PC-3 (cell line): ENCODE measurements around the gene SUGCT. TPM values are rescaled to one million over a fixed set of nuclear protein-coding genes. Genes with fewer than 3 reads are reported as not detected.

ENCODE experiments used
- ATAC-seq: fragments of 200-7000 bp; cut with Tn5 transposase; 2 replicates; pipeline ENCODE4 v1.9.1; 2020; ENCODE audit warnings: mild to moderate bottlenecking, moderate library complexity
- BruUV-seq: library from RNA; stranded (reverse); fragments of 400-500 nt; replicated peaks from 2 replicates; lab custom pipeline; 2021; lab: Mats Ljungman, UMichigan
- CTCF ChIA-PET: fragments of 300-600 bp; sonication (Branson Sonifier 250); formaldehyde crosslinking; loops from one replicate; lab custom pipeline; 2022; ENCODE audit warnings: antibody characterized with exemption; lab: Charles Lee
- POLR2A ChIA-PET: fragments of 300-600 bp; sonication (Branson Sonifier 250); formaldehyde crosslinking; loops from one replicate; lab custom pipeline; 2022; ENCODE audit warnings: antibody characterized with exemption; ENCODE audit not compliant: unreplicated experiment; lab: Charles Lee
- DNase-seq: peaks from one replicate; pipeline ENCODE4 v3.0.0-alpha.2; 2015
- H2AFZ ChIP-seq: fragments of 300-600 bp; sonication (generic); 2 replicates; pipeline ENCODE4 v1.6.0; 2016; ENCODE audit warnings: antibody characterized with exemption, low read length
- H3F3A ChIP-seq: fragments of 300-600 bp; sonication (generic); one replicate; pipeline ENCODE4 v1.6.0; 2017; ENCODE audit warnings: antibody characterized with exemption, low read length, control low read depth, mild to moderate bottlenecking; ENCODE audit not compliant: unreplicated experiment
- H3K27ac ChIP-seq: fragments of 300-600 bp; sonication (generic); 2 replicates; pipeline ENCODE4 v1.5.1; 2016; ENCODE audit warnings: mild to moderate bottlenecking, low read length
- H3K27me3 ChIP-seq: fragments of 300-600 bp; sonication (generic); 2 replicates; pipeline ENCODE4 v1.6.1; 2016; ENCODE audit warnings: low read length, mixed read lengths
- H3K36me3 ChIP-seq: fragments of 300-600 bp; sonication (generic); 2 replicates; pipeline ENCODE4 v1.6.1; 2016; ENCODE audit warnings: low read depth, mixed run types, low read length, mixed read lengths
- H3K4me1 ChIP-seq: fragments of 300-600 bp; sonication (generic); 2 replicates; pipeline ENCODE4 v1.5.1; 2016; ENCODE audit warnings: low read length; ENCODE audit not compliant: insufficient read depth
- H3K4me2 ChIP-seq: fragments of 300-600 bp; sonication (generic); 2 replicates; pipeline ENCODE4 v1.6.0; 2016; ENCODE audit warnings: low read length
- H3K4me3 ChIP-seq: fragments of 300-600 bp; sonication (generic); 2 replicates; pipeline ENCODE4 v1.5.1; 2016; ENCODE audit warnings: mild to moderate bottlenecking, low read length, mixed read lengths
- H3K79me2 ChIP-seq: fragments of 300-600 bp; sonication (generic); 2 replicates; pipeline ENCODE4 v1.6.1; 2017; ENCODE audit warnings: low read length, mixed read lengths
- H3K9ac ChIP-seq: fragments of 300-600 bp; sonication (generic); 2 replicates; pipeline ENCODE4 v1.6.0; 2016; ENCODE audit warnings: mild to moderate bottlenecking, low read length
- H3K9me2 ChIP-seq: fragments of 300-600 bp; sonication (generic); replicated peaks from 2 replicates; pipeline ENCODE4 v1.6.1; 2016; ENCODE audit warnings: mixed run types, low read length, mixed read lengths
- H3K9me3 ChIP-seq: fragments of 300-600 bp; sonication (generic); 2 replicates; pipeline ENCODE4 v1.6.1; 2016; ENCODE audit warnings: low read length, mixed read lengths
- H4K20me1 ChIP-seq: fragments of 300-600 bp; sonication (generic); 2 replicates; pipeline ENCODE4 v1.6.1; 2016; ENCODE audit warnings: low read length, mixed read lengths
- CTCF ChIP-seq: fragments of 300-600 bp; sonication (generic); conservative IDR thresholded peaks from 2 replicates; pipeline ENCODE4 v1.5.1; 2017; ENCODE audit warnings: antibody characterized with exemption, low read depth, mild to moderate bottlenecking, low read length
- EZH2 ChIP-seq: fragments of 300-600 bp; sonication (generic); IDR thresholded peaks from one replicate; pipeline ENCODE4 v1.6.1; 2017; ENCODE audit warnings: antibody characterized with exemption, mild to moderate bottlenecking, low read length; ENCODE audit not compliant: unreplicated experiment
- EZH2phosphoT487 ChIP-seq: fragments of 300-600 bp; sonication (generic); IDR thresholded peaks from 2 replicates; pipeline ENCODE4 v1.6.1; 2018; ENCODE audit warnings: mild to moderate bottlenecking, antibody characterized with exemption, low read length, borderline replicate concordance
- intact Hi-C: fragments of 100-400 bp; cut with micrococcal nuclease; formaldehyde crosslinking; loops from 2 replicates; pipeline ENCODE4 v1.9.0; 2023
- total RNA-seq: library from RNA; depleted of rRNA; stranded (reverse); fragments of >200 nt; gene quantifications from 2 replicates; pipeline ENCODE4 v1.2.3, GENCODE V29; 2014

The SUGCT gene
- total RNA-seq, 1 experiment from 2014 or later: 2.9 TPM

- intact Hi-C loops: loop anchor here (5.0 kb wide), 1 partner anchor 81 kb away; no protein-coding TSS in a partner anchor
- Histone ChIP-seq H3K4me1 (peaks cover 14% of the 10 kb centered on the region), H3K27me3 (no peaks in the 10 kb centered on the region), H2AFZ (no peak overlapping the region), H3K9me2 (no peaks in the 10 kb centered on the region), H3F3A (no peaks in the 10 kb centered on the region), H3K9me3 (no peaks in the 10 kb centered on the region), H3K36me3 (no peaks in the 10 kb centered on the region), H3K9ac (no peak overlapping the region), H3K4me3 (no peak overlapping the region), H3K4me2 (no peak overlapping the region), H4K20me1 (no peaks in the 10 kb centered on the region), H3K79me2 (no peaks in the 10 kb centered on the region), H3K27ac (no peak overlapping the region)
- ChIA-PET CTCF (no interaction called here), POLR2A (no interaction called here)
- peak; percentile 73 for ATAC-seq
- DNase-seq: peak; percentile 53
- TF ChIP-seq CTCF (no peak), EZH2 (no peak), EZH2phosphoT487 (no peak)
- BruUV-seq: no TSS peak
Measured at GRCh38 chr7:40753455-40753854, 618.6 kb downstream of the SUGCT start.

- no peak for TF ChIP-seq EZH2phosphoT487
- TF ChIP-seq CTCF: no peak
- TF ChIP-seq EZH2: no peak
- POLR2A ChIA-PET: interaction anchor here (0.6 kb wide), 1 partner anchor 38 kb away, joined by 3 read pairs; no protein-coding TSS in a partner anchor
- H3K9me2 ChIP-seq: no peaks in the 10 kb centered on the region
- no peaks in the 10 kb centered on the region for H3K27me3 ChIP-seq
- no peak overlapping the region for H3K4me2 ChIP-seq
- no peak overlapping the region for H3K9ac ChIP-seq
- peaks cover 14% of the 10 kb centered on the region for H3K4me1 ChIP-seq
- intact Hi-C loops: no loop called here
- H3K36me3 ChIP-seq: no peaks in the 10 kb centered on the region
- ATAC-seq (no peak), DNase-seq (no peak)
- H3F3A ChIP-seq: no peaks in the 10 kb centered on the region
- no peaks in the 10 kb centered on the region for H3K9me3 ChIP-seq
- H3K27ac ChIP-seq: no peak overlapping the region
- no peaks in the 10 kb centered on the region for H3K79me2 ChIP-seq
- CTCF ChIA-PET: no interaction called here
- H2AFZ ChIP-seq: no peak overlapping the region
- H4K20me1 ChIP-seq: no peaks in the 10 kb centered on the region
- no peak overlapping the region for H3K4me3 ChIP-seq
- no TSS peak for BruUV-seq
Measured at GRCh38 chr7:40755438-40755837, 620.6 kb downstream of the SUGCT start.

GRCh38 chr7:40757109-40757508 lies 622.3 kb downstream of the SUGCT start:
- BruUV-seq: no TSS peak
- ChIA-PET CTCF (no interaction called here), POLR2A (no interaction called here)
- Histone ChIP-seq H3K9me3 (no peaks in the 10 kb centered on the region), H3K9me2 (no peaks in the 10 kb centered on the region), H3K27ac (no peak overlapping the region), H2AFZ (no peak overlapping the region), H4K20me1 (no peaks in the 10 kb centered on the region), H3F3A (no peaks in the 10 kb centered on the region), H3K36me3 (no peaks in the 10 kb centered on the region), H3K4me2 (no peak overlapping the region), H3K27me3 (no peaks in the 10 kb centered on the region), H3K79me2 (no peaks in the 10 kb centered on the region), H3K4me1 (peaks cover 14% of the 10 kb centered on the region), H3K9ac (no peak overlapping the region), H3K4me3 (no peak overlapping the region)
- TF ChIP-seq EZH2: no peak
- no peak for TF ChIP-seq CTCF
- TF ChIP-seq EZH2phosphoT487: no peak
- DNase-seq: no peak
- no peak for ATAC-seq
- intact Hi-C loops: no loop called here
